H9 (cell line): ENCODE results near the gene DMKN. TPM values are rescaled to one million over a fixed set of nuclear protein-coding genes. Genes with fewer than 3 reads are reported as not detected.
A peak's percentile ranks its signal among the peaks of the same experiment; 100 is the strongest.

Experiments
- DNase-seq: peaks from one replicate; pipeline ENCODE4 v3.0.0-alpha.2; 2017
- H2AFZ ChIP-seq: one replicate; pipeline ENCODE4 v1.6.1; 2013; ENCODE audit warnings: mild to moderate bottlenecking, low read length, control low read depth, moderate library complexity
- H2AK5ac ChIP-seq: 2 replicates; pipeline ENCODE4 v1.6.1; 2013; ENCODE audit warnings: low read length, control low read depth, mixed read lengths; ENCODE audit not compliant: insufficient read length
- H2BK120ac ChIP-seq: one replicate; pipeline ENCODE4 v1.6.1; 2013; ENCODE audit warnings: low read depth, mild to moderate bottlenecking, low read length, control low read depth, inconsistent platforms; ENCODE audit not compliant: poor library complexity, severe bottlenecking
- H2BK12ac ChIP-seq: 2 replicates; pipeline ENCODE4 v1.6.1; 2013; ENCODE audit warnings: low read length, control low read depth, mixed read lengths, low read depth; ENCODE audit not compliant: insufficient read length
- H2BK15ac ChIP-seq: 2 replicates; pipeline ENCODE4 v1.6.1; 2013; ENCODE audit warnings: low read depth, low read length, control low read depth
- H2BK20ac ChIP-seq: one replicate; pipeline ENCODE4 v1.6.1; 2013; ENCODE audit warnings: low read depth, mild to moderate bottlenecking, low read length, control low read depth, inconsistent platforms; ENCODE audit not compliant: poor library complexity, severe bottlenecking
- H2BK5ac ChIP-seq: 2 replicates; pipeline ENCODE4 v1.6.1; 2013; ENCODE audit warnings: low read length, control low read depth, mixed read lengths; ENCODE audit not compliant: insufficient read length
- H3K14ac ChIP-seq: 2 replicates; pipeline ENCODE4 v1.6.1; 2013; ENCODE audit warnings: low read length, control low read depth; ENCODE audit not compliant: insufficient read depth
- H3K18ac ChIP-seq: 2 replicates; pipeline ENCODE4 v1.6.1; 2013; ENCODE audit warnings: low read depth, mild to moderate bottlenecking, mixed read lengths, low read length, control low read depth; ENCODE audit not compliant: insufficient read length
- H3K23ac ChIP-seq: 2 replicates; pipeline ENCODE4 v1.6.1; 2013; ENCODE audit warnings: low read length, control low read depth, mixed read lengths, low read depth; ENCODE audit not compliant: insufficient read length
- H3K23me2 ChIP-seq: 2 replicates; pipeline ENCODE4 v1.6.1; 2013; ENCODE audit warnings: low read depth, mild to moderate bottlenecking, mixed read lengths, low read length, control low read depth; ENCODE audit not compliant: insufficient read length, poor library complexity, severe bottlenecking
- H3K27ac ChIP-seq: 2 replicates; pipeline ENCODE4 v1.5.1; 2013; ENCODE audit warnings: low read length, control low read depth, mixed read lengths, low read depth; ENCODE audit not compliant: insufficient read length
- H3K27me3 ChIP-seq: 2 replicates; pipeline ENCODE4 v1.6.1; 2013; ENCODE audit warnings: low read length, control low read depth, inconsistent platforms; ENCODE audit not compliant: insufficient read depth
- H3K4ac ChIP-seq: 2 replicates; pipeline ENCODE4 v1.6.1; 2013; ENCODE audit warnings: low read depth, mild to moderate bottlenecking, control low read depth, inconsistent platforms, low read length, moderate library complexity
- H3K4me1 ChIP-seq: 2 replicates; pipeline ENCODE4 v1.6.1; 2013; ENCODE audit warnings: low read length, control low read depth, inconsistent platforms; ENCODE audit not compliant: insufficient read depth
- H3K4me2 ChIP-seq: 2 replicates; pipeline ENCODE4 v1.6.1; 2013; ENCODE audit warnings: low read length, control low read depth, mixed read lengths; ENCODE audit not compliant: insufficient read length, insufficient read depth
- H3K56ac ChIP-seq: 2 replicates; pipeline ENCODE4 v1.6.1; 2013; ENCODE audit warnings: low read depth, mild to moderate bottlenecking, mixed read lengths, low read length, control low read depth; ENCODE audit not compliant: insufficient read length
- H3K79me1 ChIP-seq: 2 replicates; pipeline ENCODE4 v1.6.1; 2013; ENCODE audit warnings: low read depth, mild to moderate bottlenecking, moderate library complexity, low read length, control low read depth, inconsistent platforms; ENCODE audit not compliant: insufficient read depth, poor library complexity, severe bottlenecking
- H3K79me2 ChIP-seq: 2 replicates; pipeline ENCODE4 v1.6.1; 2013; ENCODE audit warnings: low read length, control low read depth, inconsistent platforms; ENCODE audit not compliant: insufficient read depth
- H3K9ac ChIP-seq: 2 replicates; pipeline ENCODE4 v1.6.1; 2013; ENCODE audit warnings: low read length, control low read depth, mixed read lengths; ENCODE audit not compliant: insufficient read length; ENCODE audit errors: extremely low read depth
- H3K9me3 ChIP-seq: one replicate; pipeline ENCODE4 v1.6.1; 2013; ENCODE audit warnings: low read depth, low read length, inconsistent platforms; ENCODE audit not compliant: control insufficient read depth
- H3T11ph ChIP-seq: one replicate; pipeline ENCODE4 v1.6.1; 2013; ENCODE audit warnings: mild to moderate bottlenecking, low read length, control low read depth, inconsistent platforms
- H4K20me1 ChIP-seq: one replicate; pipeline ENCODE4 v1.6.1; 2013; ENCODE audit not compliant: control insufficient read depth, insufficient read length, insufficient read depth
- H4K5ac ChIP-seq: 2 replicates; pipeline ENCODE4 v1.6.1; 2013; ENCODE audit warnings: low read depth, mild to moderate bottlenecking, mixed read lengths, low read length, control low read depth; ENCODE audit not compliant: insufficient read length
- H4K8ac ChIP-seq: replicated peaks from 2 replicates; pipeline ENCODE4 v1.6.1; 2013; ENCODE audit warnings: low read length, control low read depth, mixed read lengths, low read depth; ENCODE audit not compliant: insufficient read length
- H4K91ac ChIP-seq: 2 replicates; pipeline ENCODE4 v1.6.1; 2013; ENCODE audit warnings: low read depth, mild to moderate bottlenecking, moderate library complexity, mixed read lengths, low read length, control low read depth; ENCODE audit not compliant: insufficient read length
- H3K27ac Mint-ChIP-seq, 3 experiments: 2 replicates in 2 of 3; 3 replicates in 1 of 3; pipeline ENCODE4 v1.8.0; 2020 to 2021; ENCODE audit warnings: mixed read lengths in 3 of 3, mild to moderate bottlenecking in 1 of 3, moderate library complexity in 1 of 3
- H3K27me3 Mint-ChIP-seq: 2 replicates; pipeline ENCODE4 v1.8.0; 2021; ENCODE audit warnings: low read depth, mild to moderate bottlenecking, moderate library complexity, mixed read lengths
- H3K36me3 Mint-ChIP-seq, 3 experiments: 2 replicates in 2 of 3; 3 replicates in 1 of 3; pipeline ENCODE4 v1.8.0; 2020 to 2021; ENCODE audit warnings: low read depth in 3 of 3, mixed read lengths in 3 of 3; ENCODE audit not compliant: insufficient read depth in 1 of 3
- H3K4me1 Mint-ChIP-seq, 2 experiments: 2 replicates each; pipeline ENCODE4 v1.8.0; 2020; ENCODE audit warnings: mixed read lengths in 2 of 2
- H3K4me3 Mint-ChIP-seq, 2 experiments: 2 replicates in 1 of 2; 3 replicates in 1 of 2; pipeline ENCODE4 v1.8.0; 2020 to 2021; ENCODE audit warnings: mild to moderate bottlenecking in 2 of 2, mixed read lengths in 2 of 2, moderate library complexity in 1 of 2
- H3K9me3 Mint-ChIP-seq, 2 experiments: 2 replicates in 1 of 2; 3 replicates in 1 of 2; pipeline ENCODE4 v1.8.0; 2020; ENCODE audit warnings: mild to moderate bottlenecking in 2 of 2, mixed read lengths in 2 of 2, moderate library complexity in 1 of 2
- CTCF ChIP-seq: fragments of 200-600 bp; sonication (generic); conservative IDR thresholded peaks from 3 replicates; pipeline ENCODE4 v1.8.0; 2021; ENCODE audit warnings: antibody characterized with exemption, mild to moderate bottlenecking
- WGBS: extraction: QIAGEN DNeasy Blood & Tissue Kit; methylation state at CpG from one replicate; pipeline ENCODE4 v1.1.7; 2013; ENCODE audit warnings: missing lambda C conversion rate, low lambda C conversion rate, mixed read lengths; ENCODE audit not compliant: insufficient read length; ENCODE audit errors: extremely low coverage; 5-methylcytosine and 5-hydroxymethylcytosine counted together
- total RNA-seq: library from RNA; stranded (reverse); gene quantifications from 2 replicates; pipeline ENCODE4 v1.2.1, GENCODE V29; 2021

DMKN gene
- total RNA-seq, 1 experiment from 2014 or later: 278 TPM

- Histone ChIP-seq H2BK5ac (no peak overlapping the region), H3K9me3 (no peaks in the 10 kb centered on the region), H2BK20ac (no peak overlapping the region), H3K27me3 (no peaks in the 10 kb centered on the region; the same call in 1 of the 2 replicates), H3K9ac (no peak overlapping the region), H3K23me2 (peaks cover 12% of the 10 kb centered on the region), H3K56ac (no peak overlapping the region), H3K4ac (no peak overlapping the region), H4K91ac (no peak overlapping the region), H3K18ac (no peak overlapping the region), H3K79me2 (peaks cover 4% of the 10 kb centered on the region; the same call in 1 of the 2 replicates), H4K20me1 (no peaks in the 10 kb centered on the region), H3K79me1 (no peaks in the 10 kb centered on the region), H4K5ac (no peak overlapping the region), H3K14ac (no peak overlapping the region), H2BK15ac (no peak overlapping the region), H2AFZ (no peak overlapping the region), H3K4me1 (no peaks in the 10 kb centered on the region), H2BK120ac (no peak overlapping the region), H3K4me2 (peak overlapping the region; percentile 94), H3T11ph (no peak overlapping the region), H2AK5ac (no peak overlapping the region), H2BK12ac (no peak overlapping the region), H3K23ac (no peak overlapping the region), H4K8ac (no peak overlapping the region), H3K27ac (no peak overlapping the region)
- peak; percentile 3; the same call in 1 of the 3 replicates for TF ChIP-seq CTCF
- H3K9me3 Mint-ChIP-seq: no peaks in the 10 kb centered on the region
- no peak for DNase-seq
- no CpG with 5 or more reads among the region's 15 CpGs for WGBS
- peak overlapping the region; percentile 97 to 98; a peak in 4 of 5 replicates for H3K4me3 Mint-ChIP-seq
- H3K4me1 Mint-ChIP-seq: peaks cover 22 to 40% of the 10 kb centered on the region in 2 experiments
- peak overlapping the region in 1 of 3 experiments; percentile 99; a peak in 1 of 7 replicates for H3K27ac Mint-ChIP-seq
- peaks cover 26% of the 10 kb centered on the region for H3K27me3 Mint-ChIP-seq
- H3K36me3 Mint-ChIP-seq: peaks cover 24 to 28% (median 27%) of the 10 kb centered on the region in 3 experiments
Observed at GRCh38 chr19:35510626-35510964, 2.9 kb downstream of the DMKN start.
